Endodermal cell (in vitro differentiated cells): ENCODE results near the gene CCDC106. TPM values are rescaled to one million over a fixed set of nuclear protein-coding genes. Genes with fewer than 3 reads are reported as not detected.
A peak's percentile ranks its signal among the peaks of the same experiment; 100 is the strongest.

Experiments used
- DNase-seq: peaks from one replicate; pipeline ENCODE4 v3.0.0-alpha.2; 2017
- H3K27ac ChIP-seq: 2 replicates; pipeline ENCODE4 v1.5.1; 2013; ENCODE audit warnings: mild to moderate bottlenecking, low read depth, low read length, moderate library complexity
- H3K27me3 ChIP-seq: 2 replicates; pipeline ENCODE4 v1.6.1; 2013; ENCODE audit warnings: mild to moderate bottlenecking, low read length, moderate library complexity; ENCODE audit not compliant: insufficient read depth, control insufficient read depth, poor library complexity, severe bottlenecking
- H3K36me3 ChIP-seq: 2 replicates; pipeline ENCODE4 v1.7.0; 2013; ENCODE audit warnings: mild to moderate bottlenecking, low read length, moderate library complexity; ENCODE audit not compliant: control insufficient read depth, insufficient read depth
- H3K4me1 ChIP-seq: one replicate; pipeline ENCODE4 v1.7.0; 2013; ENCODE audit warnings: low read length; ENCODE audit not compliant: control insufficient read depth, insufficient read depth
- H3K4me3 ChIP-seq: 2 replicates; pipeline ENCODE4 v1.5.1; 2013; ENCODE audit warnings: mild to moderate bottlenecking, low read length, moderate library complexity
- H3K9ac ChIP-seq: 2 replicates; pipeline ENCODE4 v1.6.1; 2013; ENCODE audit warnings: mild to moderate bottlenecking, low read length, moderate library complexity; ENCODE audit not compliant: poor library complexity, severe bottlenecking; ENCODE audit errors: extremely low read depth
- H3K9me3 ChIP-seq: 2 replicates; pipeline ENCODE4 v1.6.1; 2013; ENCODE audit warnings: mild to moderate bottlenecking, low read length, moderate library complexity; ENCODE audit not compliant: control insufficient read depth
- H3K27ac Mint-ChIP-seq: 2 replicates; pipeline ENCODE4 v1.8.0; 2020; ENCODE audit warnings: mixed read lengths
- H3K27me3 Mint-ChIP-seq: 2 replicates; pipeline ENCODE4 v1.8.0; 2021; ENCODE audit warnings: mild to moderate bottlenecking, mixed read lengths; ENCODE audit not compliant: insufficient read depth
- H3K36me3 Mint-ChIP-seq: 2 replicates; pipeline ENCODE4 v1.8.0; 2020; ENCODE audit warnings: low read depth, mixed read lengths
- H3K4me1 Mint-ChIP-seq: 2 replicates; pipeline ENCODE4 v1.8.0; 2020; ENCODE audit warnings: mixed read lengths
- H3K4me3 Mint-ChIP-seq: 2 replicates; pipeline ENCODE4 v1.8.0; 2020; ENCODE audit warnings: mild to moderate bottlenecking, moderate library complexity, mixed read lengths
- H3K9me3 Mint-ChIP-seq: 2 replicates; pipeline ENCODE4 v1.8.0; 2020; ENCODE audit warnings: mild to moderate bottlenecking, mixed read lengths
- WGBS, 2 experiments: methylation state at CpG; one replicate each; pipeline versions ENCODE4 v1.1.5 to v1.1.7; 2013; ENCODE audit warnings: missing lambda C conversion rate in 2 of 2, mixed read lengths in 1 of 2; ENCODE audit not compliant: insufficient coverage in 1 of 2, insufficient read length in 1 of 2; 5-methylcytosine and 5-hydroxymethylcytosine counted together
- total RNA-seq, 2 donors: library from RNA; stranded (reverse); fragmentation: NEBNext Ultra II Directional in 1 of 2; extraction: Animal tissue kit (Norgen Biotek cat#: 25700) in 1 of 2; gene quantifications; 2 replicates in 1 of 2; 3 replicates in 1 of 2; pipeline ENCODE4 v1.2.1, GENCODE V29; 2021
- TF ChIP-seq, protein P1 (sequence below): fragments of 200-600 bp; sonication (generic); conservative IDR thresholded peaks from 2 replicates; pipeline ENCODE4 v1.5.0; 2021; ENCODE audit warnings: antibody characterized with exemption, mild to moderate bottlenecking

The CCDC106 gene
- total RNA-seq, 2 donors from 2014 or later = 18.0 to 24.9 TPM

DNA sequence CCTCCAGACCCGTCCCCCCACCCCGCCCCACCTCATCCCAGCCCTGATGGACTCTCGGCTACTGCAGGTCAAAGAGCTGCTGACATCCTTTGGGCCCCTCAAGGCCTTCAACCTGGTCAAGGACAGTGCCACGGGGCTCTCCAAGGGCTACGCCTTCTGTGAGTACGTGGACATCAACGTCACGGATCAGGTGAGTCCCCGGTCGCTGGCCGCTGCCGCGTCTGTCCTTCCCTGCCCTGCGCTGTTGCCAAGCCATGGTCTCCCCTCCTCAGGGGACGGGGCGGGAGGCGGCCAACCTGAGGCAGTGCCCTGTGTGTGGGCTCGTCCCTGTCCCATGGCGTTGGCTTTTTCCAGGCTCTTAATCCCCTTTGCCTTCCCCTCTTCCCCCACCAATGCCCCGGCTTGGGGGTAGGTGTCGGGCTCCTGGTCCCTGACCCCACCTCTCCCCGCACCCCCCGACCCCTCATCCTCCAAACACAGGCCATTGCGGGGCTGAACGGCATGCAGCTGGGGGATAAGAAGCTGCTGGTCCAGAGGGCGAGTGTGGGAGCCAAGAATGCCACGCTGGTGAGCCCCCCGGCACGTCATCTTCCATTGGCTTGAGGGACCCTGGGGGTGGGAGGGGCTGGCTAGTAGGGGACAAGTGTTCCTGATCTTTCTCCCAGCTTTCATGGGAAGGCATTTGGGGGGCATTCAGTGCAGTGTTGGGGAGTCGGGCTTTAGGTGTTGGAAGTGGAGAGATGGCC is 20.8 kb downstream of the CCDC106 start:
- peaks cover 15% of the 10 kb centered on the region for H3K4me1 Mint-ChIP-seq
- H3K4me1 ChIP-seq = peaks cover 4% of the 10 kb centered on the region
- TF ChIP-seq, protein P1, sequence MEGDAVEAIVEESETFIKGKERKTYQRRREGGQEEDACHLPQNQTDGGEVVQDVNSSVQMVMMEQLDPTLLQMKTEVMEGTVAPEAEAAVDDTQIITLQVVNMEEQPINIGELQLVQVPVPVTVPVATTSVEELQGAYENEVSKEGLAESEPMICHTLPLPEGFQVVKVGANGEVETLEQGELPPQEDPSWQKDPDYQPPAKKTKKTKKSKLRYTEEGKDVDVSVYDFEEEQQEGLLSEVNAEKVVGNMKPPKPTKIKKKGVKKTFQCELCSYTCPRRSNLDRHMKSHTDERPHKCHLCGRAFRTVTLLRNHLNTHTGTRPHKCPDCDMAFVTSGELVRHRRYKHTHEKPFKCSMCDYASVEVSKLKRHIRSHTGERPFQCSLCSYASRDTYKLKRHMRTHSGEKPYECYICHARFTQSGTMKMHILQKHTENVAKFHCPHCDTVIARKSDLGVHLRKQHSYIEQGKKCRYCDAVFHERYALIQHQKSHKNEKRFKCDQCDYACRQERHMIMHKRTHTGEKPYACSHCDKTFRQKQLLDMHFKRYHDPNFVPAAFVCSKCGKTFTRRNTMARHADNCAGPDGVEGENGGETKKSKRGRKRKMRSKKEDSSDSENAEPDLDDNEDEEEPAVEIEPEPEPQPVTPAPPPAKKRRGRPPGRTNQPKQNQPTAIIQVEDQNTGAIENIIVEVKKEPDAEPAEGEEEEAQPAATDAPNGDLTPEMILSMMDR = no peak
- no peaks in the 10 kb centered on the region for H3K27me3 ChIP-seq
- H3K27ac ChIP-seq = no peak overlapping the region
- peaks cover 75% of the 10 kb centered on the region for H3K36me3 ChIP-seq
- H3K9ac ChIP-seq = no peak overlapping the region
- no peak overlapping the region for H3K4me3 Mint-ChIP-seq
- peaks cover 78% of the 10 kb centered on the region for H3K36me3 Mint-ChIP-seq
- DNase-seq = no peak
- no peaks in the 10 kb centered on the region for H3K27me3 Mint-ChIP-seq
- WGBS, 2 experiments = 92 to 94% methylated on average over 15 to 30 of the region's 30 CpGs
- no peaks in the 10 kb centered on the region for H3K9me3 ChIP-seq
- no peaks in the 10 kb centered on the region for H3K9me3 Mint-ChIP-seq
- H3K4me3 ChIP-seq = no peak overlapping the region
- H3K27ac Mint-ChIP-seq = no peak overlapping the region

DNA sequence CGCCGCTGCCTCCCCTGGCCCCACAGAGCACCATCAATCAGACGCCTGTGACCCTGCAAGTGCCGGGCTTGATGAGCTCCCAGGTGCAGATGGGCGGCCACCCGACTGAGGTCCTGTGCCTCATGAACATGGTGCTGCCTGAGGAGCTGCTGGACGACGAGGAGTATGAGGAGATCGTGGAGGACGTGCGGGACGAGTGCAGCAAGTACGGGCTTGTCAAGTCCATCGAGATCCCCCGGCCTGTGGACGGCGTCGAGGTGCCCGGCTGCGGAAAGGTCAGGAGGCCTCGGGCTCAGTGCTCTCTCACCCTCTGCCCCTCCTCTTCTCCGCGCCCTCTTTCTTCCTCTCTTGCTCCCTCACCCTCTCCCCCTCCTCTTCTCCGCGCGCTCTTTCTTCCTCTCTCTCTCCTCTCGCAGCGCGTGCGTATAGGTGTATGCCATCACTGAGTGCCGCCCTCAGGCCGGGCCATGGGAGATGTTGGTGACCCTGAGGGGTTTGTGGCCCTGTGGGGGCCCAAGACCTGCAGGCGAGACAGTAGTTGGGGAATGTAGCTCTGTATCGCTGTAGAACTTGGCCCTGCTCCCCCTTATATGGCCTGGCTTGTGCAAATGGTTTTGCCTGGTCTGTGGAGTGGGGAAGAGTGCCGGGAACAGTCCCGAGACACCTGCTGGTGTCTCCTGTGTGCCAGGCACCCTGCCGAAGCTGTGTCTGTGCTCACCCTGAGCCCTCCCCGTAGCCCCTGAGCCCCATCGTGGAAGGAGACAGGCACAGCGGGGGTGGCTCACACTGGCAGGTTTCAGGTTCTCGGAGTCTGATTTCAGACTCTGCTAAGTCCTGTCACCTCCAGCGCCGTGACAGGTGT is 21.6 kb downstream of the CCDC106 start:
- TF ChIP-seq, protein P1 = no peak
- no peaks in the 10 kb centered on the region for H3K9me3 Mint-ChIP-seq
- H3K27me3 ChIP-seq = no peaks in the 10 kb centered on the region
- H3K4me3 Mint-ChIP-seq = no peak overlapping the region
- H3K9me3 ChIP-seq = no peaks in the 10 kb centered on the region
- no peak overlapping the region for H3K9ac ChIP-seq
- H3K36me3 ChIP-seq = peaks cover 66% of the 10 kb centered on the region
- peaks cover 4% of the 10 kb centered on the region for H3K4me1 ChIP-seq
- no peak overlapping the region for H3K4me3 ChIP-seq
- H3K27me3 Mint-ChIP-seq = no peaks in the 10 kb centered on the region
- peaks cover 19% of the 10 kb centered on the region for H3K4me1 Mint-ChIP-seq
- WGBS, 2 experiments = 92 to 95% methylated on average over 31 to 42 of the region's 43 CpGs
- DNase-seq = no peak
- H3K27ac Mint-ChIP-seq = peak overlapping the region; percentile 58
- no peak overlapping the region for H3K27ac ChIP-seq
- H3K36me3 Mint-ChIP-seq = peaks cover 74% of the 10 kb centered on the region

DNA sequence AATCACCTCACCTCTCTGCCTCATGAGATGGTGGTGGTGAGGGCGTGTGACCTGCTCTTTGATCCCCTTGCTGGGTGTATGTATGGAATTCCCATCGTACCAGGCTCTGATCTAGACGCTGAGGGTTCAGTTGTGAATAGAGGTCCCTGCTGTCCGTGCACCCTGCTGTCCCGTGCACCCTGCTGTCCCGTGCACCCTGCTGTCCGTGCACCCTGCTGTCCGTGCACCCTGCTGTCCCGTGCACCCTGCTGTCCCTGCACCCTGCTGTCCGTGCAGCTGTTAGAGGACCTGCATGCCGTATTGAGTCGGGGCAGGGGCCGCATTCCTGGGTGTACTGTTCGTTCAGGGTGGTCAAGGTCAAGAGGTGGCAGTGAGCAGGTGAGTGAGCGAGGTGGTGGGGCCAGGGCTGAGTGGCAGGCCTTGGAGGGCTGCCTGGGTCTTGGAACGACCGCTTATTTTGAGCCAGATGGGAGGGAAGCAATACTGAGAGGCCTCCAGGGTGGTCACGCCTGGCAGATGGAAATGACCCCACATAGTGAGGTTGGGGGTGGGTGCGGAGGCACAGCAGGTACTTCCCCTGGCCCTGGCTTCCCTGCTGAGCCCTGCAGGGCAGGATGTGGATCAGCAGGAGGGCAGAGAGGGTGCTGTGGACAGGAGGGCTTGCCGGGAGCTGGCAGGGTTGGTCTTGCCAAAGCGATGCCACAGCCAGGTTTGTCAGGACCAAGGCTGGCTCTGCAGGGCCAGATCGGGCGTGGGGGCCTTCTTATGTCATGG is 22.5 kb downstream of the CCDC106 start:
- H3K36me3 ChIP-seq = peaks cover 61% of the 10 kb centered on the region
- Mint-ChIP-seq H3K27me3 (no peaks in the 10 kb centered on the region), H3K27ac (peak overlapping the region; percentile 81), H3K4me1 (peaks cover 19% of the 10 kb centered on the region), H3K4me3 (no peak overlapping the region), H3K36me3 (peaks cover 70% of the 10 kb centered on the region), H3K9me3 (no peaks in the 10 kb centered on the region)
- H3K27me3 ChIP-seq = no peaks in the 10 kb centered on the region
- peaks cover 4% of the 10 kb centered on the region for H3K4me1 ChIP-seq
- H3K9me3 ChIP-seq = no peaks in the 10 kb centered on the region
- WGBS, 2 experiments = 91 to 94% methylated on average over 18 to 23 of the region's 23 CpGs
- peak; percentile 75 for DNase-seq
- H3K4me3 ChIP-seq = no peak overlapping the region
- H3K9ac ChIP-seq = no peak overlapping the region
- TF ChIP-seq, protein P1 = no peak
- no peak overlapping the region for H3K27ac ChIP-seq
